DOHH2 (cell line): ENCODE results near the gene CENPP.

ENCODE experiments used
- CTCF ChIP-seq: fragments of 200-600 bp; sonication (generic); IDR thresholded peaks from one replicate; pipeline ENCODE4 v1.5.1; 2014; ENCODE audit warnings: antibody characterized with exemption, mild to moderate bottlenecking, low read depth, low read length; ENCODE audit not compliant: poor library complexity, severe bottlenecking
- EZH2phosphoT487 ChIP-seq: fragments of 200-600 bp; sonication (generic); IDR thresholded peaks from 2 replicates; pipeline ENCODE4 v1.6.1; 2017; ENCODE audit warnings: borderline replicate concordance, mild to moderate bottlenecking, antibody characterized with exemption, low read length, moderate library complexity, mixed read lengths

DNA sequence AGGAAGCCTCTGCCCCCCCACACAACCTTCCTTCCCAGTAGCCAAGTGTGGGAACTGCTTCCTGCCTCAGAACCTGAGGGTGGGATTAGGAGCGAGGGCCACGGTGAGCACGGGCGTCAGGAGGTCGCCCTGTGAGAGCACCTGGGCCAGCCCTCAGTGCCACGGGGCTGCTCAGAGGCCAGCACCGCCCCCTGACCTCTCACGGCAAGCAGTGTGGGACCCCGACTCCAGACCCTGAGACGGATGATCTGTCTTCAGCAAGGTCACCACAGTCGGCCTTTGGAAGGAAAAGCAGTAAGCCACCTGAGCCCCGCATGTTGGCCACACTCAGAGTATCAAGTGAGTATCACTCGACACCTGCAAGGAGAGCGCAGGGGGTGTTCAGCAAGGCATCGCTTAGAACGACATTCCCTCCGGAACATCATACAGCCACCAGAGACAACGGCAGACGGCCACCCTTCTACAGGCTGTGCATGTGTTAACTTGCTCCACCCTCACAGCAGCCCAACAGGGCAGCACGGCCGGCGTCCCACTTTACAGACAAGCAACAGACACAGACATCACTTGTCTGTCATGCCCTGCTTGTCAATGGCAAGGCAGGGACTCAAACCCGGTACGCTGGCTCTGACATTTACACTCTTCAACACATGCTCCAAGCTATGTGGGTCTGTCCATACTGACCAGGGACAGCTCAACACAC, 294.0 kb downstream of the CENPP start:
- TF ChIP-seq CTCF (no peak), EZH2phosphoT487 (no peak)
